H7 (cell line): ENCODE data around the gene PPP1R13L. TPM values are rescaled to one million over a fixed set of nuclear protein-coding genes. Genes with fewer than 3 reads are reported as not detected.
"Not testable (repeated sequence)": the region's sequence is repeated elsewhere in the genome, so short reads cannot be mapped to it uniquely, and the experiment has no call there.

Source experiments
- DNase-seq: peaks from one replicate; pipeline ENCODE4 v3.0.0; 2012
- H3K27me3 ChIP-seq: 2 replicates; pipeline ENCODE4 v1.6.0; 2011; ENCODE audit warnings: mild to moderate bottlenecking, low read length; ENCODE audit not compliant: control insufficient read depth, insufficient read depth
- H3K36me3 ChIP-seq: replicated peaks from 2 replicates; pipeline ENCODE4 v1.5.1; 2011; ENCODE audit warnings: low read length; ENCODE audit not compliant: control insufficient read depth, insufficient read depth
- H3K4me3 ChIP-seq: 2 replicates; pipeline ENCODE4 v1.5.1; 2011; ENCODE audit warnings: low read depth, mild to moderate bottlenecking, control low read depth, low read length, moderate library complexity; ENCODE audit not compliant: insufficient read depth
- total RNA-seq: library from RNA; depleted of rRNA; stranded (reverse); fragments of >200 nt; shearing (Covaris generic); gene quantifications from 2 replicates; pipeline ENCODE4 v1.2.3, GENCODE V29; 2014; rRNA removed

The PPP1R13L gene
- total RNA-seq, 1 experiment from 2014 or later = 18.9 TPM

DNA sequence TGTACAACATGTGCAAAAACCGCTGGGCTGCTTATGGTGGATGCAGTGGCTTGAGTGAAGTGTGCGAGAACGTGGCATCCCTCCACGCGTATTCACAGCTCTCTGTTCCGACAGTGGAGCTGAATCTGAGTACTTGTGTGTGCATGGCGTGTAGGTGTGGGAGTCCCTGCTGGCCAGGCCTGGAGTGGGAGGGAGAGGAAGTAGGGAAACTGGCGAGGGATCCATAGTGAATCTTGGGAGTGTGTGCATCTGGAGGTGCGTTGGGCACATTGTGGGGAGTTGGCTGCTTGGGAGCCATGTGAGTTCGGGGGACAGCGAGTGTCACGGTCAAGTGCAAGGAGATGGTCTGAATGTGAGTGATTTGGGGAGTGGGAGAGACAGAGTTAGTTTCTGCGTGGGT, 62.0 kb downstream of the PPP1R13L start:
- H3K27me3 ChIP-seq = peaks cover 17% of the 10 kb centered on the region
- no peaks in the 10 kb centered on the region for H3K36me3 ChIP-seq
- peak; percentile 37 for DNase-seq
- H3K4me3 ChIP-seq = no peak overlapping the region

DNA sequence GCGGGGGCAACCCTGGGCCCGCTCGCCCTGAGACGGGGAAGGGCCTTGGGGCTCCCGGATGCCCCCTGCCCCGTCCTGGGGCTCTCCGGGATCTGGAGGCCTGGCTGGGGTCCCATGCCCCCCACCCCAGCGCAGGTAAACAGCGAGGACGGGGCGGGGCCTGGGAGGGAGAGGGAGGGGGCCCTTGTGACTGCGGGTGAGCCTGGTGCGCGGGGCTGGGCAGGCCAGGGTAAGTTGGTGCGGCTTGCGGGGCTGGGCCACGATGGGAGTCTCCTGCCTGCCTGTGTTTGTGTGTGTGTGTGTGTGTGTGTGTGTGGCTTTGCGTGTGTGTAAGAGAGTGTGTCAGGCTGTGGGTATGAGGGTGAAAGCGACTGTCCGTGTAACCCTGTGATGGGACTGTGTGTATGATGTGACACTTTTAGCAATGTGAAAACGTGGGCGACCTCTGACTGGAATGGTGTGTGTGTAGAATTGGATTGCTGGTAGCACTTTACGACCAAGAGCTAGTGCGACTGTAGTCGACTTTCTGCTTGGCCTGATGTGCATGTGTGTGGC, 63.9 kb downstream of the PPP1R13L start:
- H3K4me3 ChIP-seq = peak overlapping the region; percentile 61
- H3K27me3 ChIP-seq = peaks cover 17% of the 10 kb centered on the region
- H3K36me3 ChIP-seq = no peaks in the 10 kb centered on the region
- no peak for DNase-seq

DNA sequence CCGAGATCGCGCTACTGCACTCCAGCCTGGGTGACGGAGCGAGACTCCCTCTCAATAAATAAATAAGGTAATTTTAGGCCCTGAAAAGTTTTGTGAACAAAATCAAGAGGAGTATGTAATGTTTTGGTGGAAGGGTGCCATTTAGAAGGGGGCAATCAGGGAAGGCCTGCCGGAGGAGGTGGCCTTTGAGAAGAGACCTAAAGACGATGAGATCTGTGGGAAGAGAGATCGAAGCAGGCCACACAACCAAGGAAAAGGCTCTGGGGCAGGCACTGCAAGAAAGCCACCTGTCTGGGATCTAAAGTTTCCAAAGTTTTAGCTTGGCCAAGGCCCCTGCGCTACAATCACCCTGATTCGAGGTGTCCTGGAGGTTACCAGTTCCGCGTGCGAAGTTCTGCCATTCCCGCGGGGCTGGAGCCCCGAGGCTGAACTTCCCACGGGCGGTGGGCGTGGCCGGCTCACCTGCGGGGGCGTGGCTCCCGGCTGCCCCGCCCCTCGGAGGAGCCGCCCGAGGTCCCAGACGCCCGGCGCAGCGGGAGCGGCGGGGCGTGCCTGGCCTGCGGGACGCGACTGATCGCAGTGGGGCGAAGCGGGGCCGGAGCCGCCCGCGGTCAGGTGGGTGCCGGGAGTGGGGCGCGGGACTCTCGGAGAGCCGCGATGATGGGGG, 64.5 kb downstream of the PPP1R13L start, which contains the start of gene KLC3:
Gene KLC3 (plus strand): TSS at position 519 of the 667 bp plus-strand sequence. CDS start 4,792 bp downstream, outside the sequence.
- peak within 1 kb of the TSS; percentile 61 for H3K4me3 ChIP-seq
- DNase-seq = peak; percentile 98
- H3K36me3 ChIP-seq = no peaks in the 10 kb centered on the region
- peaks cover 17% of the 10 kb centered on the region for H3K27me3 ChIP-seq

DNA sequence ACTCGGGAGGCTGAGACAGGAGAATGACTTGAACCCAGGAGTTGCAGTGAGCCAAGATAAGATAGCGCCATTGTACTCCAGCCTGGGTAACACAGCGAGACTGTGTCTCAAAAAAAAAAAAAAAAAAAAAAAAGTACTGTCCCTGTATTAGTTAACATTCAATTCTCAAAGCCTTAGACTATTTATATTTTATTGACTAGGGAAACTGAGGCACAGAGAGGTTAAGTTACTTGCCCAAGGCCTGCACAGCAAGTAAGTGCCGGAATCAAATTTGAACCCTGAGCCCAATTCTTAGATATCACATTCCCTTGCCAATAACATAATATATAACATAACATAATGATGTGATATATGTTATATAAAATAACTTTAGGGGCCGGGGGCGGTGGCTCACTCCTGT, 65.2 kb downstream of the PPP1R13L start:
- H3K4me3 ChIP-seq = no peak overlapping the region
- no peak for DNase-seq
- H3K27me3 ChIP-seq = peaks cover 17% of the 10 kb centered on the region
- H3K36me3 ChIP-seq = no peaks in the 10 kb centered on the region

DNA sequence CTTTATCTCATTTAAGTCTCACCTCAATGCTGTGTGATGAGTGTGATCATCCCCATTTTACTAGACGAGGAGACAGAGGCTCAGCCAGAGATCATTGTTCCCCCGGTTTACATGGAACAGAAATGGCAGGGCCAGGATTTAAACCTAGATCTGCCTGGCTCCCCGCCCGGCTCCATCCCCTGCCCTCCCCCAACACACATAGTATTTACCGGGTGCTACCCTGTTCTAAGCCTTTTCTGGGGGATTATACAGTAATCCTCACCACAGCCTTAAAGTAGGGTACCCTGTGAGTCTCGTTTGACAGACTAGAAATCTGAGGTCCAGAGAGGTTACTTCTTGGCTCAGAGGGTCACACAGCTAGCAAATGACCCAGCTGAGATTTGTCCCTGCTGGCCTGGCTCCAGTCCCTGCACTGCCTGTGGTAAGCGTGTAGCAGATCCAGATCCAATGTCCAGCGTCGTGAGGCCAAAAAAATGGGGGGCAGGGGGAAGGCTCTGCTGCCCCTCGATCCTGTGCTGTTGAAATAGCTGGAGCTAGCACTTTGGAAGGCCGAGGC, 68.1 kb downstream of the PPP1R13L start:
- DNase-seq = no peak
- H3K27me3 ChIP-seq = peaks cover 17% of the 10 kb centered on the region
- H3K36me3 ChIP-seq = no peaks in the 10 kb centered on the region
- H3K4me3 ChIP-seq = no peak overlapping the region

DNA sequence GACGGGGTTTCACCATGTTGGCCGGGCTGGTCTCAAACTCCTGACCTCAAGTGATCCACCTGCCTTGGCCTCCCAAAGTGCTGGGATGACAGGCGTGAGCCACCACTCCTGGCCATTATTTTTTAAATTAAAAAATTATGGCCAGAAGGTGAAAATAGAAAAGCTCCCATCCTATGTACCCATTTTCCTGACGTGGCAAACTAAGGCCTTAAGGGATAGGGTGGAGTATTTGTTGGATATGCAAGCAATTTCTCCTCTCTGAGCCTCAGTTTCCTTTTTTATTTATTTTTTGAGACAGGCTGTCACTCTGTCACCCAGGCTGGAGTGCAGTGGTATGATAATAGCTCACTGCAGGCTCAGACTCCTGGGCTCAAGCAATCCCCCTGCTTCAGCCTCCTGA, 70.0 kb downstream of the PPP1R13L start:
- H3K36me3 ChIP-seq, DNase-seq, H3K27me3 ChIP-seq, H3K4me3 ChIP-seq: not testable (repeated sequence)

DNA sequence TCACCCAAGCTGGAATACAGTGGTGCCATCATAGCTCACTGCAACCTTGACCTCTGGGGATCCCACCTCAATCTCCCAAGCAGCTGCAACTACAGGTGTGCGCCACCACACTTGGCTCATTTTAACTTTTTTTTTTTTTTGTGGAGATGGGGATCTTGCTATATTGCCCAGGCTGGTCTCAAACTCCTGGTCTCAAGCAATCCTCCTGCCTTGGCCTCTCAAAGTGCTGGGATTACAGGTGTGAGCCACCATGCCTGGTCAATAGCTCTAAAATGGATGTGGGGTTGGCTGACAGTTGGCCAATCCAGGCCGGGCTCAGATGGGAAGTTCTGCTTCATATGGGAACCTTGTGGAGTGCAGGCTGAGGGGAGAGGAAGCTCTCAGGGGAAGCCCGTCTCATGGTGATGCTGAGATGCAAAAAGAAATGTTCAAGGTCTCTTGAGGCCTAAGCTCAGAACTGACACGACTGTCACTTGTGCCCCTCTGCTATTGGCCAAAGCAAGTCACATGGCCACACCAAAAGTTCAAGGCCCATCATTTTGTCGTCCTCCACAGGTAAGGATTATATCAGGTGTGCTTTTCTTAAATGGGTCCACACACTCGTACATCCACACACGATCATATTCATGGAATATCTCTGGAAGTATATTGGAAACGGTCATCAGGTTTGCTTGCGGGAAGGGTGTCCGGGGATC, 71.1 kb downstream of the PPP1R13L start:
- H3K36me3 ChIP-seq = no peaks in the 10 kb centered on the region
- H3K27me3 ChIP-seq = no peaks in the 10 kb centered on the region
- DNase-seq = no peak
- H3K4me3 ChIP-seq = no peak overlapping the region

DNA sequence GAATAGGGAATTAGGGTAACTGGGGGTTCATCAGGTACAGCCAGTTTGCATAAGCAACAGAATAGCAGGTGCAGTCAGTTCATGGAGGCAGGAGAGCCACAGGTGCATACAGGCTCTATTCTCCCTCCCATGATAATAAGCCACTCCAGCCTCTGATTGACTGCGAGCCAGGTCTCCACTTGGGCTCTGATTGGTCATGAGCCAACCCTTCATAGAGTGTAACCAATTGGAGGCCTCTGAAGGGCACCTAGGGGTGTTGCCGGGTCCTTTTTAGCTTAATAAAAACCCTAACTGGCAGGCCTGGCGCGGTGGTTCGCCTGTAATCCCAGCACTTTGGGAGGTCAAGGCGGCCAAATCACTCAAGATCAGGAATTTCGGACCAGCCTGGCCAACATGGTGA, 73.5 kb downstream of the PPP1R13L start:
- Histone ChIP-seq H3K4me3 (no peak overlapping the region), H3K36me3 (no peaks in the 10 kb centered on the region), H3K27me3 (no peaks in the 10 kb centered on the region)
- peak; percentile 56 for DNase-seq

Other genes with a start within 250 kb of the PPP1R13L start
- gene NKPD1, start 244.1 kb downstream of the PPP1R13L start, total RNA-seq = 0.24 and 0.70 TPM in 2 replicates
- gene TRAPPC6A, start 226.8 kb downstream of the PPP1R13L start, total RNA-seq = 39.3 and 47.4 TPM in 2 replicates
- 3.4 and 4.3 TPM in 2 replicates for gene BLOC1S3, start 226.3 kb downstream of the PPP1R13L start, total RNA-seq
- 2.2 and 5.4 TPM in 2 replicates for gene EXOC3L2, start 159.7 kb downstream of the PPP1R13L start, total RNA-seq
- gene MARK4, start 153.8 kb downstream of the PPP1R13L start, total RNA-seq = 16.1 and 26.5 TPM in 2 replicates
- gene CKM, start 82.2 kb downstream of the PPP1R13L start, total RNA-seq = not detected in 2 replicates
- gene KLC3, start 64.3 kb downstream of the PPP1R13L start, total RNA-seq = 1.6 and 1.8 TPM in 2 replicates
- gene ERCC2, start 34.5 kb downstream of the PPP1R13L start, total RNA-seq = 48.7 and 54.2 TPM in 2 replicates
- 35.8 and 39.6 TPM in 2 replicates for gene POLR1G, start 1.6 kb upstream of the PPP1R13L start, total RNA-seq
- gene ERCC1, start 18.8 kb upstream of the PPP1R13L start, total RNA-seq = 68.5 and 76.6 TPM in 2 replicates
- 1.6 and 10.3 TPM in 2 replicates for gene FOSB, start 62.9 kb upstream of the PPP1R13L start, total RNA-seq
- gene RTN2, start 92.0 kb upstream of the PPP1R13L start, total RNA-seq = 16.3 and 17.5 TPM in 2 replicates
- 4.0 and 9.2 TPM in 2 replicates for gene PPM1N, start 93.4 kb upstream of the PPP1R13L start, total RNA-seq
- 103 and 130 TPM in 2 replicates for gene VASP, start 102.4 kb upstream of the PPP1R13L start, total RNA-seq
- 12.6 and 14.2 TPM in 2 replicates for gene OPA3, start 179.7 kb upstream of the PPP1R13L start, total RNA-seq
- 0.07 and 0.41 TPM in 2 replicates for gene GPR4, start 197.1 kb upstream of the PPP1R13L start, total RNA-seq
- 42.5 and 48.6 TPM in 2 replicates for gene EML2, start 234.3 kb upstream of the PPP1R13L start, total RNA-seq